Bone marrow (tissue), 2 donors: ENCODE measurements around the gene TSPAN11.

Experiments
- DNase-seq, 2 donors: peaks; one replicate each; lab custom pipeline; 2025; lab: John Stamatoyannopoulos, UW

The TSPAN11 gene

GRCh38 chr12:30979371-30980259 lies 53.1 kb downstream of the TSPAN11 start:
- DNase-seq, result no peak

- DNase-seq, result no peak
Observed at GRCh38 chr12:30980955-30981662, 54.6 kb downstream of the TSPAN11 start.

- DNase-seq, result no peak
Observed at GRCh38 chr12:30982413-30982812, 55.9 kb downstream of the TSPAN11 start.

- no peak for DNase-seq
Observed at GRCh38 chr12:30985814-30986452, 59.4 kb downstream of the TSPAN11 start.

GRCh38 chr12:30988086-30988485 lies 61.5 kb downstream of the TSPAN11 start:
- no peak for DNase-seq

GRCh38 chr12:30988646-30989286 lies 62.2 kb downstream of the TSPAN11 start:
- no peak for DNase-seq

GRCh38 chr12:30989754-30990153 lies 63.2 kb downstream of the TSPAN11 start:
- DNase-seq, result no peak

- DNase-seq, result no peak
Observed at GRCh38 chr12:30990316-30990715, 63.8 kb downstream of the TSPAN11 start.

- DNase-seq, result no peak
Observed at GRCh38 chr12:30990776-30991175, 64.2 kb downstream of the TSPAN11 start.

- no peak for DNase-seq
Observed at GRCh38 chr12:30991466-30991865, 64.9 kb downstream of the TSPAN11 start.

- DNase-seq, result no peak
Observed at GRCh38 chr12:30992381-30992780, 65.8 kb downstream of the TSPAN11 start.

- no peak for DNase-seq
Observed at GRCh38 chr12:30993766-30994165, 67.2 kb downstream of the TSPAN11 start.

GRCh38 chr12:30994274-30994673 lies 67.7 kb downstream of the TSPAN11 start:
- DNase-seq, result no peak

GRCh38 chr12:30996255-30996654 lies 69.7 kb downstream of the TSPAN11 start:
- DNase-seq, result no peak

GRCh38 chr12:30996752-30997151 lies 70.2 kb downstream of the TSPAN11 start:
- no peak for DNase-seq

- no peak for DNase-seq
Observed at GRCh38 chr12:30997685-30998440, 71.3 kb downstream of the TSPAN11 start.

GRCh38 chr12:30999011-30999410 lies 72.5 kb downstream of the TSPAN11 start:
- no peak for DNase-seq

GRCh38 chr12:30999723-31000122 lies 73.2 kb downstream of the TSPAN11 start:
- DNase-seq, result no peak

GRCh38 chr12:31000751-31001150 lies 74.2 kb downstream of the TSPAN11 start:
- DNase-seq, result no peak

- no peak for DNase-seq
Observed at GRCh38 chr12:31001581-31002360, 75.2 kb downstream of the TSPAN11 start.

GRCh38 chr12:31002361-31002725 lies 75.8 kb downstream of the TSPAN11 start:
- DNase-seq, result no peak
